Measurements from ENCODE around the gene LRRN2. TPM values are rescaled to one million over a fixed set of nuclear protein-coding genes. Genes with fewer than 3 reads are reported as not detected.

LRRN2 gene
- total and polyA plus RNA-seq, 2 donors (not counting 3 experiments of a cell fraction or from before 2014, with no cell fraction given), result not detected

- Histone ChIP-seq H3K4me2 (ENCODE audit: insufficient read depth, low read length) (no peak overlapping the region), H3K27me3 (ENCODE audit: control insufficient read depth in 2 of 2, insufficient read depth in 2 of 2, low read length in 2 of 2) (peaks cover 2 to 5% of the 10 kb centered on the region in 2 experiments), H3K27ac (ENCODE audit: insufficient read depth, low read depth, low read length) (no peak overlapping the region), H3K4me1 (ENCODE audit: control insufficient read depth, extremely low read depth, insufficient read depth, low read length) (no peaks in the 10 kb centered on the region), H3K79me2 (ENCODE audit: control insufficient read depth, insufficient read depth, low read length) (no peaks in the 10 kb centered on the region), H3K9me3 (replicated peaks; ENCODE audit: control insufficient read depth, insufficient read depth, low read length) (no peaks in the 10 kb centered on the region), H2AFZ (ENCODE audit: low read depth, low read length) (no peak overlapping the region), H3K36me3 (ENCODE audit: control insufficient read depth in 2 of 2, extremely low read depth in 1 of 2, insufficient read depth in 2 of 2, low read length in 2 of 2) (no peaks in the 10 kb centered on the region), H3K4me3 (replicated peaks in 1 of 3; ENCODE audit: insufficient read depth in 1 of 3, low read depth in 1 of 3, low read length in 3 of 3) (no peak overlapping the region), H4K20me1 (replicated peaks; ENCODE audit: control insufficient read depth, extremely low read depth, insufficient read depth, low read length) (no peaks in the 10 kb centered on the region), H3K9me1 (replicated peaks; ENCODE audit: control insufficient read depth, extremely low read depth, insufficient read depth, low read length) (no peaks in the 10 kb centered on the region), H3K9ac (replicated peaks; ENCODE audit: extremely low read depth, insufficient read depth, low read length) (no peak overlapping the region)
- BruUV-seq (replicated peaks), result no TSS peak
- intact Hi-C loops (cut with micrococcal nuclease), result no loop called here
- POLR2A ChIA-PET, result no interaction called here
- dilution Hi-C loops (cut with MboI; ENCODE audit: extremely low pct_ligation_motif_present, low sequenced_read_pairs), result no loop called here
- DNase-seq (ENCODE audit: low read depth, low spot score) (no peak), FAIRE-seq (no peak)
- CTCF ChIA-PET, result interaction anchor here (1.4 kb wide), 2 partner anchors 12 to 105 kb away, joined by 4 to 5 read pairs; no protein-coding TSS in a partner anchor
- TF ChIP-seq JUN (IDR thresholded peaks at IDR 0.05; ENCODE audit: borderline replicate concordance, insufficient read depth, insufficient read length, low read depth) (no peak), POLR2A (IDR thresholded peaks at IDR 0.05; ENCODE audit: low read depth, low read length) (no peak), MYC (IDR thresholded peaks at IDR 0.05; ENCODE audit: low read depth, low read length) (no peak), EZH2 (IDR thresholded peaks at IDR 0.05; ENCODE audit: borderline replicate concordance, low read depth, low read length, severe bottlenecking) (no peak), GATA2 (IDR thresholded peaks at IDR 0.05; ENCODE audit: insufficient read depth, insufficient read length, low read depth, low read length) (no peak), MAX (IDR thresholded peaks at IDR 0.05; ENCODE audit: insufficient read depth, insufficient read length) (no peak), FOS (IDR thresholded peaks at IDR 0.05; ENCODE audit: borderline replicate concordance, insufficient read depth, low read length) (no peak), POLR2AphosphoS5 (IDR thresholded peaks at IDR 0.05; ENCODE audit: insufficient read depth, low read depth, low read length) (no peak), CTCF (IDR thresholded peaks at IDR 0.05; ENCODE audit: extremely low read depth in 1 of 2, insufficient read depth in 1 of 2, low read depth in 1 of 2, low read length in 2 of 2) (no peak)
Observed at GRCh38 chr1:204641936-204642335, 43.6 kb downstream of the LRRN2 start.
